ENCODE results near the gene DOCK7.
"Not testable (repeated sequence)": the region's sequence is repeated elsewhere in the genome, so short reads cannot be mapped to it uniquely, and the experiment has no call there.

DOCK7 gene

DNA sequence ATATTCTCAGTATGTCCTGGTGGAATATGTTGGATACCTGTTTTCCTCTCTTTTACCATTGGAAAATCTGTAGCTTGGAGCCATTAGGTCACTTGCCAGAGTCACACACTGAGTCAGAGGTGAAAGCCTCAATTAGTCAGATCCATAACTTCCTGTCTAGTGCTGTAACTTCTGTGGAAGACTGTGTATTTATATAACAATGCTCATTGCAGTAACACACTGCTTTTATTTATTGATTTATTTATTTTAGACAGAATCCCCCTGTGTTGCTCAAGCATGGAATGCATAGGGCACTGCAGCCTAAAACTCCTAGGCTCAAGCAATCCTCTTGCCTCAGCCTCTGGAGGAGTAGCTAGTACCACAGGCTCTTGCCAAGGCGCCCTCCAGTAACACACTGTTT lies 1.3 kb upstream of the DOCK7 start:
- DNase-seq, result no peak

DNA sequence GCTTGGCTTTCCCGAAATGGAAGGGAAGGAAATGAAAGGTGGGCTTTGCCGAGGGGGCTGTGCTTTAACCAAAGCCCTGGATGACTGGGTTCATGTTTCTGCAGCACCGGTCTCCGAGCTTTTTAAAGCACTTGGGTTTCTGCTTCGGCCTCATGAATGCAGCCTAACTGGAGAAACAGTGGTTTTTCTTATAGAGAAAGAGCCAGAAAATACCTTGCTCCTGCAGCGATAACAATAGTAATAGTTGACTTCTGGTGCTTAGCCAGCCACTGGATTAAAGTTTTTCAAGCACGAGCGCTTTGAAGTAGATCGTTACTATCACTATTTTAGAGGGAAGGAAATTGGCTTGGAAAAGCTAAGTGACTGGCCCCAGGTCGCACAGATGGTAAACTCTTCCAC lies 500 bp upstream of the DOCK7 start:
- DNase-seq, result no peak

DNA sequence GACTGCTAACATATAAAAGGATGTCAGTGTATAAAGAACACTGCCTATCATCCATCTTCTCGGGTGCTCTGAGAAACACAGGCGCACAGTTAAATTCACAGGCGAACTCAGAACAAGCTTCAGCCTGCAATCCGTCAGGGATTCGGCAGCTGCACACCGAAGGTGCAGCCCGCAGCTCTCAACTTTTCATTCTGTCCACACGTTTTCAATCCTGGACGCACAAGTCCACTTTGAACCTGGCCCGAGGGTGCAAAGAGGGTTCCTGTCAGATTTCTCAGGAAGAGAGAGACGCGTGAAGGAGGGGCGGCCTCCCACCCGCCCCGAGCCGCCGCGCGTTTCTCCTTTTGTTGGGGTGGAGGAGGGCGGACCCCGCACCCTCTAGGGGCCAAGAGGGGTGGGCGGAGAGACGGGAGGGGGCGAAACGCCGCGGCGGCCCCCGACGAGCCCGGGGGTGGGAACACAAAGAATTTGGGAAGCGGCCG lies 724 bp downstream of the DOCK7 start:
- DNase-seq, result peak in 1 of 2 experiments; percentile 14

DNA sequence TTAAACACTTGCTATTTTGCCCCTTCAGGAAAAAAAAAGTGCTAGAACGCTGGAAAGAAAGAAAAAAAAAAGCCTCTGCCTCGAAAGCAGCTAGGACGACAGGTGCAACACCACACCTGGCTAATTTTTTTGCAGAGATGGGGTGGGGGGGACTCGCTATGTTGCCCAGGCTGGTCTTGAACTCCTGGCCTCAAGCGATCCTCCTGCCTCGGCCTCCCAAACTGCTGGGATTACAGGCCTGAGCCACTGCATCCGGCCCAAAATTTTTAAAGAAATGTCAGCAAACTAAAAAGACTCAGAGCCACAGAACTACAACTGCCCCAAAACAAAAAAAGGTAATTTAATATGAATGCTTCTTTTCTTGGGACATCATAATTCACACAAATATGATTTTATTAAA lies 1.4 kb downstream of the DOCK7 start:
- DNase-seq, result no peak

DNA sequence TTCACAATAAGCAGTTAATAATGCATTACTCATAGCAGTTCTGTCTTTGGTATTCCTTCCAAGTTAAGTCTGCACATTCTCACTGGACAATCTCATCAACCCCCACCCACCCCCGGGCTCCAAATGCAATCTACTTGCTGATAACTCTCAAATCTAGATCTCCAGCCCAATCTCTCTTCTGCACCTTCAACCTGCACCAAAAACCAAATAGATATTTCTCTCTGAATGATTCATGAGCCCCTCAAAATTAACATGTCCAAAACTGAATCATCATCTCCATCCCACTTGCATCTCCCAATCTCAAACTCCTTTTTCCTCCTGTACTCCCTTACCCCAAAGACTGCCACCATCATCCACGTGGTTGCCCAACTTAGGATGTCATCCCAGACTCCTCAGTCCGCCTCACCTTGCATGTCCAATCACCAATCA lies 2.7 kb downstream of the DOCK7 start:
- DNase-seq, result no peak

DNA sequence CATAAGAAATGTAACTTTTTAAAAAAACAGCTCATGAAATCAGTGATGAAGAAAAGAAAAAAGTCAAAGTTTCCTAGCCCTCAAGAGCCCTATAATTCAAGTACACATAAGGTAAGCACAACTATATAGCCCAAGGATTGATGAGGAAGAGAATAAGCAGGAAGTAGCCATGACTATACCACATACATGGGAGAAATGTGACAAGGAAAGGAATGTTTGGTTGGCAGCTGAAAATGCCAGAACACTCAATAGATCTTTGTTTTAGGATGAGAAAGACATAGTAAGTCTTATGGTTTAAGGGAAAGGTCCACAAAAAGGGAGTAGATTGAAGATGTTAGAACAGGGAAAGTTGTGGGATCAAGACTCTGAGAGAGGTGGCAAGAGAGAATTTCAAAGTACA lies 5.7 kb downstream of the DOCK7 start:
- no peak for DNase-seq

DNA sequence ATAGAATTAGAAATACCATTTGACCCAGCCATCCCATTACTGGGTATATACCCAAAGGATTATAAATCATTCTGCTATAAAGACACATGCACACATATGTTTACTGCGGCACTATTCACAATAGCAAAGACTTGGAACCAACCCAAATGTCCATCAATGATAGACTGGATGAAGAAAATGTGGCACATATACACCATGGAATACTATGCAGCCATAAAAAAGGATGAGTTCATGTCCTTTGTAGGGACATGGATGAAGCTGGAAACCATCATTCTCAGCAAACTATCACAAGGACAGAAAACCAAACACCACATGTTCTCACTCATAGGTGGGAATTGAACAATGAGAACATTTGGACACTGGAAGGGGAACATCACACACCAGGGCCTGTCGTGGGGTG lies 7.2 kb downstream of the DOCK7 start:
- not testable (repeated sequence) for DNase-seq

DNA sequence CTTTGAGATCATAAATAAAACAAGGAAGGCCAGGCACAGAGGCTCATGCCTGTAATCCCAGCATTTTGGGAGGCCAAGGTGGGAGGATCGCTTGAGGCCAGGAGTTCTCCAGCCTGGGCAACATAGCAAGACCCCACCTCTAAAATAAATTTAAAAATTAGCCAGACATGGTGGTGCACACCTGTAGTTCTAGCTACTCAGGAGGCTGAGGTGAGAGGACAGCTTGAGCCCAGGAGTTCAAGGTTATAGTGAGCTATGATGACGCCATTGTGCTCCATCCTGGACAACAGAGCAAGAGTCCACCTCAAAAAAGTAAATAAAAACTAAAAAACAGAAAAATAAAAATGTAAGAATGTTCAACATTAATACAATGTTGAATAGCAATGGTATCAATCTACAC lies 10.4 kb downstream of the DOCK7 start:
- DNase-seq, result not testable (repeated sequence)

DNA sequence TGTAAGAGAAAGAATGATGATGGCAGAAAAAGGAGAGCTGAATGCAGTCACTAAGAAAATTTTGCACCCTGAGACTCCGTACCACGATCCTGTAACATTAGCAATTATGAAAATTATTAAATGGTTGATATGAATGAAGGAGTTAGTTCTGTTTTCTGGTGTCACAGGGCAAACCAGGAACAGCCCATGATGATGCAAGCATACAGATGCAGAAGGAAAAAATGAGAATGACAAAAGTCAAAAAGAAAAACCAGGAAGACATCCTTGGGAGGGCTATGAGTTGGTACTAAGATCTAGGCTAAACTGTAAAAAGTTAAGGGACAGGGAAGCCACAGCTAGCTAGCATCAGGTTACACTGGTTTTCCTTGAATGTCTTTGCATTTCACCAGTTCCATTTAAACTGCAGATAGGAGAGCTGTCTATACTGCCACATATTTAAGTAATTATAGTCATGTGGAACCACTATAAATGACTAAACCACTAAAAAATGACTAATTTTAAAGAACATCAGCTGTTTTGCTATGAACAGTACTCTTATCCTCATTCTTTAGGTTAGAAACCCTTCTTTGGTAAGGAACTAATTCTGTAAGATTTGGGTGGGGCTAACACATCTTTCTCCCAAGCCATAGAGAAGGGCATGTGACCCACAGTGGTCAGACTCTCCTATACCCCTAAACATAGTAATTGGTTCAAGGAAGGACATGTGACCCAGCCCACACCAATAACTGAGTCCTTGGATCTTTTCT lies 11.4 kb downstream of the DOCK7 start:
- DNase-seq, result no peak

DNA sequence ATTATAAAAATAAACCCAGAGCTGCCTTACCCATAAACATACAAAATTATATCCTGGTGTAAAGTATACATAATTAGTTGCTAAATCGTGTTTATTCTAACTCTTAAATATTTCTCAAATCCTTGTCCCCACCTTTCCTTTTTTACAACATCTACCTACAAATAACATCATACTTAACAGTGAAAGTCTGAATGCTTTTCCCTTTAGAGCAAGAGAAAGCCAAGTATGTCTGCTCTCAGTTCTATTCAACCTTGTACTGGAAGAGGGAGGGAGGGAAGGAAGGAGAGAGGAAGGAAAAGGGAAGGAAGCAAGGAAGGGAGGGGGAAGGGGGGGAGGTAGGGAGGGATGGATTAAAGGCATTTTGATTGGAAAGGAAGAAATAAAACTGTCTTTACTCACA lies 14.6 kb downstream of the DOCK7 start:
- DNase-seq, result no peak

DNA sequence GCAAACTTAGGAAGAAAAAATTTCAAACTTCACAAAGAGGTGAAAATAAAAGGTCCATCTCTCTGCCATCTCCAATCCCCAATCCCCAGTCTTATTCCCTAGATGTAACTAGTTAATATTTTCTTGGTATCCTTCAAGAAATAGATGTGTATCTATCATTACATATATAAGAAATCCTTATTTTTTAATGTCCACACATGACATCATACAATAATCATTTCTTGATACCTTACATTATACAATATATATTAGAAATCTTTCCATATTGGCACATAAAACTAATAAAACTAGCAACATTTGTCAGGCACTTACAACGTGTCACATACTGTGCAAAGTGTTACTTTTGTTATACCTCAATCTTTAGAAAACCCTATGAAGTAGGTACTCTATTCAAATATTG lies 16.2 kb downstream of the DOCK7 start:
- no peak for DNase-seq

DNA sequence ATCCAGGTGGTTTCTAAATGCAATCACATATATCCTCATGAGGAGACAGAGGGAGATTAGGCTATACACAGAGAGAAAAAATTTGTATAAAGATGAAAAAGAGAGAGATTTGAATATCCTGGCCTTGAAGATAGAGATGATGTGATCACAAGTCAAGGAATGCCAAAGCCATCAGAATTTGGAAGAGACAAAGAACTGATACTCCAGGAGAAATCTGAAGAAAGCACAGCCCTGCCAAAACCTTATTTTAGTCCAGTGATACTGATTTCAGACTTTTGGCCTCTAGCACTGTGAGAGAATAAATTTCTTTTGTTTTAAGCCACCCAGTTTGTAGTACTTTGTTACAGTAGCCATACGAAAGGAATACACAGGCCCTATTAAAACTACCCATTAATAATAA lies 33.4 kb downstream of the DOCK7 start:
- DNase-seq, result no peak

DNA sequence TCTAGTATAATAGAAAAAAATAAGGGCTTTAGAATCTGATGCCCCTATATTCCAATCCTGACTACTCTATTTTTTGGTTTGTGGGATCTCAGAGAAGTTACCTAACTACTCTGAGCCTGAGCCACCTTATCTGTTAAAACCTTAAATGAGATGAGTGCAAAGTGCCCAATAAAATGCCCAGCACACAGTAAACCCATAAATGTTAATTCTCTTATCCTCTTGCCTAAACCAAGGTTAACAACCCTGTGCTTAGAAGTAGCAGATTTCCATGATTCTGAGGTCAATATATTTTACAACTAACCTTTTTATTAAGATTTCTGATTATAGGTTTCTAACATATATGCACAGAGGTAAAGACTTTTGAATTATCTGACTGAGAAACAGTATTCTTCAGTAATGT lies 35.8 kb downstream of the DOCK7 start:
- no peak for DNase-seq

DNA sequence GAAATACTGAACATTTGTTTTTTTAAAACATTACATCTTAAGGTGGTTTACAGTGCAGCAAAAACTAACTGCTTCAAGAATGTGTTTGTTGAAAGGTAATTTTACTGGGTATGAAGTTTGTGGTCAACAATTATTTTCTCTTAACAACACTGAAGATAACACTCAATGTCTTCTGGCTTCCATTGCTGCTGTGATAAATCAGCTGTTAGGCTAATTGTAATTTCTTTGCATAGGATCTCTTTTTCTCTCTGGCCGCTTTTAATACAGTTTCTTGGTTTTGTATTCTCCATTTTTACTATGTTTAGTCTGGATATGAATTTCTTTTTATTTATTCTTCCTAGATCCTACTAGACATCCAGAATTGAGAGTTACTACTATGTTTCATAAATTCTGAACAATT lies 44.9 kb downstream of the DOCK7 start:
- DNase-seq, result no peak

DNA sequence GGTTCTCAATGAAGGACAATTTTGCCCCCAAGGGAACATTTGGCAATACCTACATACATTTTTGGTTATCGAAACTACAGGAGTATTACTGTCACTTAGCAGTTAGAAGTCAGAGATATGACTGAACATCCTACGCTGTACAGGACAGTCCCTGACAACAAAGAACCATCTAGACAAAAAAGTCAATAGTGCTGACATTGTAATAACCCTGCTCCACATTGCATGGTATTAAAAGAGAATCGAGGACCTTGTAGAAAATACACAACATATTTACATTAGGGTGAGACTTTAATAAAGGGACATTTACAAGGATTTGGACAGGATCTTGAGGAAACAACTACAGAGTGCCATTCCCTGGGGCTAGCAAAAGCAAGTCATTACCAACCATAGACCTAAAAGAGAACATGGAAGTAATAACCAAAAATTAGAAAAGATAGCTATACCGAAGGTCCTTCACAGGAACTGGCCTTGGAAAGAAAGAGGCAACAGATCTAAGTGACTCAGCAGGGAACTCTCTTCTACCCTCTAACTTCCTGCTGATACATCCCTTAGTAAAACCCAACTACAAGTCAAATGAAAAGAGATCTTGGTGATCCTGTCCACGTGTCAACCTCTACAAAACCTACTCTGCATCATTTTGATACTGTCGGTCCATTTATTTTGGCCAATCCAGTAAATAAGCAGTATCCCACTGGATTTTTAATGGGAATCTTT lies 50.6 kb downstream of the DOCK7 start:
- DNase-seq, result no peak

DNA sequence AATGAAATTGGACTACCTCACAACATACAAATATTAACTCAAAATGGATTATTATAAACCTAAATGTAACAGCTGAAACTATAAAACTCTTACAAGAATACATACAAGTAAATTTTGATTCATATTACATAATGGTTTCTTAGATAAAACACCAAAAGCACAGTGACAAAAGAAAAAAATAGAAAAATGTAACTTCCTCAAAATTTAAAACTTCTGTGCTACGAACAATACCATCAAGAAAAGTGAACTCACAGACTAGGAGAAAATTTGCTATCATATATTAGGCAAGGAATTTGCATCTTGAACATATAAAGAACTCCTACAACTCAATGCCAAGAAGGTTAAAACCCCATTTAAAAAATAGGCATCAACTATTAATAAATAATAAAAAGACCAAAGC lies 59.7 kb downstream of the DOCK7 start:
- DNase-seq, result no peak

DNA sequence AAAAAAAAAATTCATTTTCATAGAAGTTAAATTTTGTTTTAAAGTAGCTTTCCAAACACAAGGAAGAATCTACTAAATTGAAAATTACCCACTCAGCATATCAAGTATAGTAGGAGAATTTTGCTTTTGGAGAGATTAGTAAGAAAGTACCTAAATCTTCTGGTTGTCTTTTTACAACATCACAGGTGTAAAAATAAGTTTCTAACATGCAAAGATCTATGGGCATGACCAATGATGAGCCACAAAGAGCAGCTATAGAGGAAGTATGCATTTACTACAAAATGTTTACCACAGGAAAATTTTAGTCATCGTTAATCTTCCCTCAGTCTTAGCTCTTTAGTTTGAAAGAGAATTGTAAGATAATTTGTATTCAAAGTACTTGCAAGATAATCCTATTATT lies 62.8 kb downstream of the DOCK7 start:
- no peak for DNase-seq

DNA sequence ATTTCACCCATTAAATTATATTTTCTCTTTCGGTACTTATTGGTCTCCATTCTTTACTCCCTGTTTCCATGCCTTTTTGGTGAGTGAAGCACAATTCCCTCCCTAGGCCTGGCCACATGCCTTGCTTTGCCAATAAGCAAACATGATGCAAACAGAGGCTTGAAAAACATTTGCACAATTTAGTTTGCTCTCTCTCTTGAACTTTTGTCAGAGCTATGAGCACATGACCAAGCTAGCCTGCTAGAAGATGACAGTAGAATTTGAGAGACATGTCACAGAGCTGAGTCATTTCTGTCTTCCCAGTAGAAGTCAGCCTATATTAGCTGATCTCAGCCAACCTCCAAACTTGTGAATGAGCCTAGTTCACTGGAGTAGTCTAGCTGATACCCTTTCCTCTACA lies 66.3 kb downstream of the DOCK7 start:
- no peak for DNase-seq

DNA sequence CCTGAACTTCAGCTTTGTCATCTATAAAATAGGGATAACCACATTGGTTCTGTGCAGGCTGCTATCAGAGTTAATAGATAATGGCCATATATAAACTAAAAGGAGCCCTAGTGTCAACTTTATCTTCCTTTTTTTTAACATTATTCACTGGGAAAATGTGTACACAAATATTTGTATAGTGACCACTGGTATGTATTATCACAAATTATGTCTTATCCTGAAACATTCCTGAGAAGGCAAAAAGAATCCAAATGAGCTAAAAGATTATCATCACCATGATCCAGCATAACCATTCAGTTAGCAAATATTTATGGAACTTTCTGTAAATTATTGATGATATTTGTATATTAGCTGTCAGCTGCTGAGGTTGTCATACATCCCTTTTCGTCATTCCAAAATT lies 74.3 kb downstream of the DOCK7 start:
- no peak for DNase-seq

DNA sequence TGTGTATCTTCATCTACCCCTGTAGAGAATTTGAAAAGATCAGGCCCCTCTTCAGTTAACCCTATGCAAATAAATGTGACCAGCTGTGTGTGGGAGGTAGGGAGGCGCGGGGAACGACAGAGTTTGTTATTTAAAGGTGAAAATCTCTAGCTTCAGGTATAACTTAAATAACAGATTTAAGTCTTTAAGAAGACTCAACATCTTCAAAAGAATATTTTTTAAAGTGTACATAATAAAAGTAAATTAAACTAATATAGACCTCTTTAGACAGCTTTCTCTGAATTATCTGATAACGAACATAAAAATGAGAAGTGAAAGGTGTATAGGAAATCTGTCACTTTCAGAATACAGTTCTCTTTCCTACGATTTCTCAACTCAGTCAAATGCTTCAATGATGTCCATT lies 74.9 kb downstream of the DOCK7 start:
- no peak for DNase-seq

DNA sequence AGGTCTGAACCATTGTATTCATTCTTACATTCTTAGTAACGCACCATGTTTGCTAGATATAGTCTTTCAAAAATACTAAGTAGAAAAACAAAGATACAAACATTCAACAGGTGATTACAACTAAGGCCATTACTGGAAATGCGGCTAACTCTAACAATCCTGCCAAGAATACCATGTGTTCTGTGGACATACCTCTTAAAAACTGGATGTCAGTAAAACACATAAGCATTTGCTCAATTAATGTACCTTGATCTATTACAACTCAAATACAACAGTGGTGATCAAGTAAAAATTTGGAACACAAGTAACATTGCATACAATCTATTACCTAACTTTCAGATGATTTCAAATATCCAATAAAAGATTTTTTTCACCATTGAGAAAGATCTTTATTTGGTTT lies 75.4 kb downstream of the DOCK7 start:
- no peak for DNase-seq

DNA sequence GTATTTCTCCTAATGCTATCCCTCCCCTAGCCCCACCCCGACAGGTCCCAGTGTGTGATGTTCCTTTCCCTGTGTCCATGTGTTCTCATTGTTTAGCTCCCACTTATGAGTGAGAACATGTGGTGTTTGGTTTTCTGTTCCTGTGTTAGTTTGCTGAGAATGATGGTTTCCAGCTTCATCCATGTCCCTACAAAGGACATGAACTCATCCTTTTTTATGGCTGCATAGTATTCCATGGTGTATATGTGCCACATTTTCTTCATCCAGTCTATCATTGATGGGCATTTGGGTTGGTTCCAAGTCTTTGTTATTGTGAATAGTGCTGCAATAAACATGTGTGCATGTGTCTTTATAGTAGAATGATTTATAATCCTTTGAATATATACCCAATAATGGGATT lies 77.6 kb downstream of the DOCK7 start:
- not testable (repeated sequence) for DNase-seq

DNA sequence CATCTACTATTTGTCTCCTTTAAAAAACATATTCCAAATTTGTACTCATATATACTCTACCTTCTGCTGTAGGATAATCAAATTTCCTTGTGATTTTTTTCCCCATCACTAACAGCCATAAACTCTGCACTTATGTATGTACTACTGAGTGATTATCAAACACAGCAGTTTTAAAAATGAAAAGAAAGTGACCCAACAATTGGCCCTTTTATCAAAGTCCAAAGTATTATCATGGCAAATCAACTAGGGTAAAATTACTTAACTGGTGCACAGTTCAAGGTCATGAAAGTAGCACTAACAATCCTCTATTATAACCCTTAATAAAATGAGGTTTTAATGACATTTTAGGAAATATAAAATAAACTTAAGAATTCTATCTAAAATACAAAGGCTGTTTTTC lies 79.3 kb downstream of the DOCK7 start:
- no peak for DNase-seq

DNA sequence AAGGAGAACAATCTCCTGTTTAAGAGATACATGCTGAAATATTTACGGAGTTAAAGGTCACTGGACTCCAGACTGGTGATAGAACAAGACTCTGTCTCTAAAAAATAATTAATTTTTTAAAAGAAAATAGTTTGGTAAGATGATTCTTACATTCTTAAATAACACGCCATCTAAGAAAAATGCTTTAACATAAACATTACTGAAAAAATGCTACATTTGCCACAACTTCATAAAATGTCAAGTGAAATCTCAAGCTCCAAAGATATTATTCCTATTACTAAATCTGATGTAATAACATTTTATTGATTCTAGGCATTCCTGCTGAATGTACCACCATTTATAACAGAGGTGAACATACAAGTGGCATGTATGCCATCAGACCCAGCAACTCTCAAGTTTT lies 86.7 kb downstream of the DOCK7 start:
- no peak for DNase-seq

DNA sequence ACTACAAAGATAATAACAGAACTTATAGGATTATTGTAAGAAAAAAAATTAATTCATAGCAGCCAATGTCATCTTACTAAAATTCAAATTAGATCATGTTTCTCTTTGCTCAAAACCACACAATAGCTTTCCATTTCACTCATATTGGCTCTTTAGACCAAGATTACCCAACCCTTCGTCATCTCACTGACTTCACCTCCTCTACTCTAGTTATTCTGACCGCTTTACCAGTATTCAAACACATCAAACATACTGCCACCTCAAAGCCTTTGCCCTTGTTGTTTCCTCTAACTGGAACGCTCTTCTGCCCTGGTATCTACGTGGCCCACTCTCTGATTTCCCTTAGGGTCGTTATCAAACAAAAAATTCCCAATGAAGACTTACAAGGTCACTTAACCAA lies 89.1 kb downstream of the DOCK7 start:
- DNase-seq, result no peak
